ENCODE measurements around the gene ATP6V0D1.
"Not testable (repeated sequence)": the region's sequence is repeated elsewhere in the genome, so short reads cannot be mapped to it uniquely, and the experiment has no call there.

Gene ATP6V0D1

DNA sequence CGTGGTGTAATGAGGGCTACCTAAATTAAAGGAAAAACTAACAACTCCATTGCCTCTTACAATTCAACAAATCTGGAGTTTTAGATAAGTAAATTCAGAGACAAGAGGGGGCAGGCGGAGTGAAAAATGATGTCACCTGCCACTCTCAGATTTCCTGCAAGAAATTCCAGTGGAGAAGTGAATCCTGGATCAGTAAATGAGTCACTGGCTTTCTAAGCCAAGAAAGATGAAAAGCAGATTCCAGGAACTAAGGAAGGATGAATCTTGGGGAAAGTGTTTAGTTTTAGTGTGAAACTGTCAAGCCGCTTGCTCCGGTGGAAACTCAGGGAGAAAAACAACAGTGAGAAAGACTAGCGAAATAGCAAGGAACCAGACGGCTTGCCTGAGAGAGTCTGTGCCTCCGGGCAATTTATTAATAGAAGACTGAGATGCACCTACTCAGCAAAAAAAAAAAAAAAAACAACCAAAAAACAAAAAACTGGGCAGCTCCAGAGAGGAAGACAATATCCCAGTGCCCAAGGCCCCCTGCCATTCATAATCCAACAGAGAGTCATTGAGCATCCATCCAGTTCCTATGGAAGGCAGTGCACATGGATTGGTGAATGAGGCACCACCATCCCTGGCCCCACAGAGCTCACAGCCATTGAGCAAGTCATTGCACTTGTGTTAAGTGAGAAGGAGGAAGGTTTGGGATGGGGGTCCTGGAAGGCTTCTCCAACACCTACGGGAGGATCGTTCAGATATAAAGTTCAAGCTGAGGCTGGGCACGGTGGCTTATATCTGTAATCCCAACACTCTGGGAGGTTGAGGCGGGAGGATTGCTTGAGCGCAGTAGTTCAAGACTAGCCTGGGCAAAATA lies 35.6 kb upstream of the ATP6V0D1 start:
- Mint-ChIP-seq H3K27me3 (no peaks in the 10 kb centered on the region), H3K27ac (peak overlapping the region; percentile 23), H3K36me3 (ENCODE audit: low read depth) (no peaks in the 10 kb centered on the region), H3K9me3 (no peaks in the 10 kb centered on the region), H3K4me1 (peaks cover 38% of the 10 kb centered on the region), H3K4me3 (no peak overlapping the region)
- ATAC-seq (no peak), DNase-seq (no peak)

DNA sequence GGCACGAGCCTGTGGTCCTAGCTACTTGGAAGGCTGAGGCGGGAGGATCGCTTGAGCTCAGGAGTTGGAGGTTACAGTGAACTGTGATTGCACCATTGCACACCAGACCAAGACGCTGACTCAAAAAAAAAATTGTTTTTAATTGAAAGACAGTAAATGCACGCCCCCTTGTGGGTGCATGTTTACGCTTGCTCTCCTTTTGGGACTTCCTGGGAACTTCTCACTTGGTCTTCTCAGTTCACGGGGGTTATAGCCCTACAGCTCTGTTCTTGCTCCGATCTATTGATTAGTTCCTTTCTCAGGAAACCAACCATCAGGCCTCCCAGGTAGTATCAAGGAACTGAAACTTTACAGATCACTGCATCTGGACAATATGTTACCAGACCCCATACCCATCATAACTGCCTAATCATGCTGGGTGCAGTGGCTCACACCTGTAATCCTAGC lies 33.4 kb upstream of the ATP6V0D1 start:
- ATAC-seq (peak; percentile 82), DNase-seq (peak; percentile 80)
- no peaks in the 10 kb centered on the region for H3K36me3 Mint-ChIP-seq (ENCODE audit: low read depth)
- H3K4me3 Mint-ChIP-seq = no peak overlapping the region
- H3K27ac Mint-ChIP-seq = peak overlapping the region; percentile 25
- H3K4me1 Mint-ChIP-seq = peaks cover 27% of the 10 kb centered on the region
- no peaks in the 10 kb centered on the region for H3K9me3 Mint-ChIP-seq
- H3K27me3 Mint-ChIP-seq = no peaks in the 10 kb centered on the region

DNA sequence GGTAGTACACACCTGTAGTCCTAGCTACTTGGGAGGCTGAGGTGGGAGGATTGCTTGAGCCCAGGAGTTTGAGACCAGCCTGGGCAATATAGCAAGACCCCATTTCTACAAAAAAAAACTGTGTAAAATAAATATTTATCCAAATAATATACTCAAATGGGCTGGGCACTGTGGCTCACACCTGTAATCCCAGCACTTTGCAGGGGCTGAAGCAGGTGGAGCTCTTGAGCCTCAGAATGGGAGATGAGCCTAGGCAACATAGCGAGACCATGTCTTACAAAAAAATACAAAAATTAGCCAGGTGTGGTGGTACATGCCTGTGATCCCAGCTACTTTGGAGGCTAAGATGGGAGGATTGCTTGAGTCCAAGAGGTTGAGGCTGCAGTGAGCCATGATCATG lies 32.9 kb upstream of the ATP6V0D1 start:
- not testable (repeated sequence) for H3K27me3 Mint-ChIP-seq; H3K36me3 Mint-ChIP-seq (ENCODE audit: low read depth); H3K27ac Mint-ChIP-seq; H3K9me3 Mint-ChIP-seq; ATAC-seq; H3K4me3 Mint-ChIP-seq; DNase-seq
- H3K4me1 Mint-ChIP-seq = peaks cover 27% of the 10 kb centered on the region

DNA sequence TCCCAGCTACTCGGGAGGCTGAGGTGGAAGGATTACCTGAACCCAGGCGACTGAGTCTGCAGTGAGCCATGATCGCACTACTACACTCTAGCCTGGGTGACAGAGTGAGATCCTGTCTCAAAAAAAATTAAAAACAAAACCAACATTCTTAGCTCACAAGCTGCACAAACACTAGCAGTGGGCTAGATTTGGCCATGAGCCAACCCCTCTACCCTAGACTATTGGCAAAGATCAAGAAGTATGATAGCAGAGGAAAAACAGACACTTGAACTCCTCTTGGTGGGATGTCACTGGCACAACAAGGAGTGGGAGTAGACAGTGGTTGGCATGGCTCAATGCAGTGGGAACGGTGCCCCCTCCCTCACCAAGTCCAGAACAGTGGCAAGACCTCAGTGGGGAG lies 28.1 kb upstream of the ATP6V0D1 start:
- ATAC-seq (no peak), DNase-seq (no peak)
- Mint-ChIP-seq H3K27ac (no peak overlapping the region), H3K27me3 (no peaks in the 10 kb centered on the region), H3K4me3 (no peak overlapping the region), H3K36me3 (ENCODE audit: low read depth) (peaks cover 3% of the 10 kb centered on the region), H3K9me3 (no peaks in the 10 kb centered on the region), H3K4me1 (peaks cover 40% of the 10 kb centered on the region)

DNA sequence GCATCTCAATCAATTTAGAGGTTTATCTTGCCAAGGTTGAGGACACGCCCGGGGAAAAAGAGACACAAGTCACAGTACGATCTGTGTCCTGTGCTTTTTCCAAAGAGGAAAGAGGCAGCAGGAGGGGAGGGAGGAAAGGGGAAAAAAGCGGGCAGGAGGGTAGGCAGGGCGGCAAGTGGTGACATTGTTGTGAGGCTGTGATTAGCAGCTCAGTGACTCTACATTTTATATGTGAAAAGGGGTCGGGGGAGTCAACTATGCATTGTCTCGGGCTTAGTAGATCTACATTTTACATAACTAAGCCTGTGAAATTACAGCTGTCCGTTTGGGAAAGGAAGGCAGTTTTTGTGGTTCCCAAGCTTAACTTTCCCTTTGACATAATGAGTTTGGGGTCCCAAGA lies 25.5 kb upstream of the ATP6V0D1 start:
- Mint-ChIP-seq H3K36me3 (ENCODE audit: low read depth) (peaks cover 3% of the 10 kb centered on the region), H3K27me3 (no peaks in the 10 kb centered on the region), H3K4me3 (no peak overlapping the region), H3K27ac (no peak overlapping the region), H3K4me1 (peaks cover 47% of the 10 kb centered on the region), H3K9me3 (no peaks in the 10 kb centered on the region)
- no peak for ATAC-seq
- DNase-seq = no peak

DNA sequence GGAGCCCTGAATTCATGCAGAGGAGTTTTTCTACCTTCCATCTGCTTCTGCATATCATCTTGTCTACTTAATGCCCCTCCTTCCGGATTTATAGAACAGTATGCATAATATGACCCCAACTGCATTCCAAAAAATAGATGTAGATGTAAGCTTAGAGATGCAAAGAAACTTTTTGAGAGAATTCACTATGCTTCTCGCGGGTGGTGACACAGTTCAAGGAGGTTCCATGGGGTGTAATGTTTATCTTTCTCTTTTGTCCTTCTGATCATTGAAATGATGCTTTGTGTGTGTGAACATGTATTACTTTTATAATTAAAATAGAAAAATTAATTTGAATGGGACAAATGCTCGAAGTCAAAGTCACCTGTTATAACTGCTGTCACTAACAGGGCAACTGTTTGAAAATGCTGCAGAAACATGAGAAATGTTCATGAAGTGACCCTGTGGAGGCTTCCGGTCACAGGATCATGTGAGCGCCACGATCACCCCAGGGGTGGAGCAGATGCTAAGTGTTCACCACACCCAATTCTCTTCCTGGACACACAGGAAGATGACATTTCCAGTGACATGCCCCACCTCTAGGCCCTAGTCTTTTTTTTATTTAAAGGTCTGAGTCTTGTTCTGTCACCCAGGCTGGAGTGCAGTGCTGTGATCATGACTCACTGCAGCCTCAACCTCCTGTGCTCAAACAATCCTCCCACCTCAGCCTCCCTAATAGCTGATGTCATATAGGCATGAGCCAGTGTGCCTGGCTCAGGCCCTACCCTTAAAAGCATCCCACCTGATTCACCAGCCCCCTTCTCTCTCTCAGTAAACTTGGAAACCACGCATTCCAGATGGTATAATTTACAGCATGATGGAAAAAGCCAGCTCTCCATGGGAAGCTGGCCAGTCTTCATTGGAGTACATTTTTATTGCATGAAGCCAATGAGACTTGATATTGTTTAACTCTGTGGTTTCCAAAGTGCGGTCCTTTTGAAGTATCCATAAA lies 23.4 kb upstream of the ATP6V0D1 start:
- no peaks in the 10 kb centered on the region for H3K27me3 Mint-ChIP-seq
- DNase-seq (peak; percentile 33), ATAC-seq (peak; percentile 93)
- peak overlapping the region; percentile 60 for H3K27ac Mint-ChIP-seq
- H3K36me3 Mint-ChIP-seq (ENCODE audit: low read depth) = peaks cover 6% of the 10 kb centered on the region
- H3K4me3 Mint-ChIP-seq = no peak overlapping the region
- no peaks in the 10 kb centered on the region for H3K9me3 Mint-ChIP-seq
- H3K4me1 Mint-ChIP-seq = peaks cover 44% of the 10 kb centered on the region

DNA sequence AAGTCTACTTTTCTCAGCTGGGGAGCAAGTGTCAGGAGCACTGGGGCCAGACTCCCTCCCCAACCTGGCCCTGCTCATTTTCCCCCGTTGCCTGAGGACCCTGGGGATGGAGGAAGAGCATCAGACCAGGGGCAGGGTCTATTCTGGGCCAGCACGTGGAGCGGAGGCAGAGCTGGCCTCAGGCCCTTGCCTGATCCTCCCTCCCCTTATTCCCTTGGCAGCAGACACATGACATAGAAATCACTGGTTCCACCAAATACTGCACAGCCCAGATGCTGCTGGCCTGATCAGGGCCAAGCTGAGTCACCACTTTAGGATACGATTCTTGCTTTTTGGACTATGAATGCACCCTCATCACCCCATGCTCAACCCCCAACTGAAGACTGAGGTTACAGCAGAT lies 18.1 kb upstream of the ATP6V0D1 start:
- no peak overlapping the region for H3K27ac Mint-ChIP-seq
- ATAC-seq (no peak), DNase-seq (no peak)
- no peaks in the 10 kb centered on the region for H3K9me3 Mint-ChIP-seq
- H3K4me1 Mint-ChIP-seq = peaks cover 8% of the 10 kb centered on the region
- no peak overlapping the region for H3K4me3 Mint-ChIP-seq
- H3K27me3 Mint-ChIP-seq = no peaks in the 10 kb centered on the region
- H3K36me3 Mint-ChIP-seq (ENCODE audit: low read depth) = peaks cover 2% of the 10 kb centered on the region

DNA sequence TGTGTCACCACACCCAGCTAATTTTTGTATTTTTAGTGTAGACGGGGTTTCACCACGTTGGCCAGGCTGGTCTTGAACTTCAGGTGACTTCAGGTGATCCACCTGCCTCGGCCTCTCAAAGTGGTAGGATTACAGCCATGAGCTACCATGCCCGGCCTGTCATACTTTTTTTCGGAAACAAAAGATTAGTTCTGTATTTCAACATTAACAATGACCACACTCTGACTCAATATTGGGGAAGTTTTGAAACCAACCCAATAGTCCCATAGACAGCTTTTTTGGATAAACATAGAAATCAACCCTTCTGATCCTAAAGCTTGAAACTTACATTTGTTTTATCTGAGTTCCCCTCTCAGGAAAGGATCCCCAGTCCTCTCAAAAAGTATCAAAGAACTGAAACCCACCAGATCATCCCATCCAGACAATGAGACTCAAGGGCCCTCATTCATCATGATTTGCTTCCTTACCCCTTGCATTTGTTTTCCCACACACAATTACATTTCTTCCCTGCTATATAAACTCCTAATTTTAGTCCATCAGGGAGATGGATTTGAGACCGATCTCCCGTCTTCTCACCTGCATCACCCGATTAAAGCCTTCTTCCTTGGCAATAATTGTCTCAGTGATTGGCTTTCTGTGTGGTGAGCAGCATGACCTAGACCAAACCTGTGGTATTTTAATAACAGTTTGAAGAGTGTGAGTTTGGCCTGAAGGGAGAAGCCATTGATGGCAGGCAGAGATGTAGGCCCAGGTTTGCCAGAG lies 9.6 kb upstream of the ATP6V0D1 start:
- DNase-seq (no peak), ATAC-seq (no peak)
- Mint-ChIP-seq H3K27me3 (no peaks in the 10 kb centered on the region), H3K36me3 (ENCODE audit: low read depth) (peaks cover 2% of the 10 kb centered on the region), H3K27ac (peak overlapping the region; percentile 8), H3K4me3 (no peak overlapping the region), H3K4me1 (peaks cover 15% of the 10 kb centered on the region), H3K9me3 (no peaks in the 10 kb centered on the region)

DNA sequence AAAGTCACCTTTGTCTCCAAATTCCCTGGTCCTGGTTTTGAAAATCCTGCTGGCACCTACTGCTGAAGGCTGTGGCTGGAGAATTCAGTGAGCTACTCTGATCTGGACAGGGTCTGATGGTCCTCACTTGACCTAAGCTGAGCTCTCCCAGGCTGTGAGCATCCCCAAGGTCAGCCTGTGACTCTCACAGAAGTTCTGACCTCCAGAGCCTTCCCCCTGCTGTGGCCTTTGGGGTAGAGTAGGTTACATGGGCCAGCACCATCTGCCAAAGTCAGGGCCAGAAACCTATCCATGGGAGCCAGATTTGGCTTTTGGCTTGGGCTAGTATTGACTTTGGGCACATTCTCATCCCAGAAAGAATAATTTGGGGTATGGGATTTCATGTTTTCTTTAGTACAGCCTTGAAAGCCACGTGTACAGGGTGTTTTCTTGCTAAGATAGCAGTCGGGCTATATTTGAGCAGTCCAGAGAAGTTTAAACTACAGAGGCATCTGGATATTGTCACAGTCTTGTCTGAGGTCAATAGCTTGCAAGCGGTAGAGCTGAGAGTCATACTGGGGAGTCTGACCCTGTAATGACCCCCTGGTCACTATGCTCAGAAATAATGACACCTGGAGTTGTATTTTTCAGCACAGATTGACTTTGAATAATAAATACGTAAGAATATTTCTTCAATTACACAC lies 8.6 kb upstream of the ATP6V0D1 start:
- Mint-ChIP-seq H3K4me1 (peaks cover 15% of the 10 kb centered on the region), H3K36me3 (ENCODE audit: low read depth) (peaks cover 4% of the 10 kb centered on the region), H3K4me3 (no peak overlapping the region), H3K27me3 (no peaks in the 10 kb centered on the region), H3K27ac (peak overlapping the region; percentile 33), H3K9me3 (no peaks in the 10 kb centered on the region)
- no peak for DNase-seq
- ATAC-seq = no peak

DNA sequence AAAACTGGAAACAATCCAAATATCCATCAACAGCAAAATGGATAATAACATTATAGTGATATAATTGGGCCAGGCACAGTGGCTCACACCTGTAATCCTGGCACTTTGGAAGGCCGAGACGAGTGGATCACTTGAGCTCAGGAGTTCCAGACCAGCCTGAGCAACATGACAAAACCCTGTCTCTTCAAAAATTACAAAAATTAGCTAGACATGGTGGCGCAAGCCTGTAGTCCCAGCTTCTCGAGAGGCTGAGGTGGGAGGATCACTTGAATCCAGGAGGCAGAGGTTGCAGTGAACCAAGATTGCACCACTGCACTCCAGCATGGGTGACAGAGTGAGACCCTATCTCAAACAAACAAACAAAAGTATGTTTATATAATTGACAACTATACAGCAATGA lies 6.6 kb upstream of the ATP6V0D1 start:
- H3K27me3 Mint-ChIP-seq, ATAC-seq, H3K9me3 Mint-ChIP-seq, DNase-seq, H3K4me3 Mint-ChIP-seq: not testable (repeated sequence)
- Mint-ChIP-seq H3K27ac (peak overlapping the region; percentile 26), H3K36me3 (ENCODE audit: low read depth) (peaks cover 10% of the 10 kb centered on the region), H3K4me1 (peaks cover 18% of the 10 kb centered on the region)

DNA sequence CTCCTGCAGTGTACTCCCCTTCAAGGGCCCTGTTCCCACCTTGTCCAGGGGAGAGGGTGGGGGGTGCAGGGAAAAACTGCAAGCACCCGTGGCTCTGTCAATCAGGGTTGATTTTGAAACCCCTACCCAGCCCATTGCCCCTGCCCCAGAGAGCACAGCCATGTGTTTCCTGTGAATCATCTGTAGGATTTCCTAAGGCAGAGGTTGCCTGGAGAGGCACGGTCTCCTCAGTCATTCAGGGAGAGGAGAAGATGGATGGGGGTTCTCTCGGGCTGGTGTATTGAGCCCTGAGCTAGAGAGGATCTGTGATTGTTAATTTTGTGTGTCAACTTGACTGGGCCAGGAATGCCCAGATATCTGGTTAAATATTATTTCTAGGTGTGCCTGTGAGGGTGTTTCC lies 5.8 kb upstream of the ATP6V0D1 start:
- Mint-ChIP-seq H3K27ac (no peak overlapping the region), H3K27me3 (no peaks in the 10 kb centered on the region), H3K4me3 (no peak overlapping the region), H3K4me1 (peaks cover 21% of the 10 kb centered on the region), H3K36me3 (ENCODE audit: low read depth) (peaks cover 11% of the 10 kb centered on the region), H3K9me3 (no peaks in the 10 kb centered on the region)
- no peak for DNase-seq
- ATAC-seq = no peak

DNA sequence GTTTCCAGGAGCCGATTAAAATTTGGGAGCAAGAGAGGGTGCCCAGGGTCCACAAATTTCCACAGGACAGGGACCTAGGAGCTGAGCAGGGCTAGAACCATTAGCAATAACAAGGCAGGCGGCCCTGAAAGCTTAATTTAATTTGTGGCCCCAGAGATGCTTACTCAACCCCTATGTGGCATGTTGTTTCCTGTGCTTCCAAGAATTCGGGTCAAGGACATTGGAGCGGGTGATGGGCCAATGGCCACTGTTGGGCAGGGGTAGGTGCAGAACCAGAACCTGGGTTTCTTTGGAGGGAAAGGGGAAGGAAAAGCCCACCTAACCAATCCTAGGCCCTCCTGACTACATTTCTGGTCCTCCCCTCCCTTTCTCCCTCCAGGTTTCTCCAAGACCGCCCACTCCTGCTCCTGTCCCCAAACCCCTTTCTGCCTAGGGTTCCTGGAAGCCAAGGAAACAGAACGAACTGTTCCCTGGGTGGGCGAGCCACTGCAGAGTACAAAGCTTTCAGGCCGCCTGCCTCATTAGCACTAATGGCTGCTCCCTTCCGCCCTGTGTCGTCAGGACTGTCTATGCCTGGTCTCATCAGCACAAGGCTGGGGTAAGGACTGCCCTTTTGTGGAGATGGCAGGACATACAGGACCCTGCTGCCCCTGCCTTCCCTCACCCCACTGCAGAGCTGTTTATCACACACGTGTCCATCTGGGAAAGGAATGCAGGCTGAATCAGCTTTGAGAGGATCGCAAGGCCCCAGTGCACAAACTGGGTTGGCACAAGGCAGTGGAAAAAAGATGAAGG lies 3.0 kb upstream of the ATP6V0D1 start:
- DNase-seq = no peak
- no peak overlapping the region for H3K27ac Mint-ChIP-seq
- no peaks in the 10 kb centered on the region for H3K9me3 Mint-ChIP-seq
- peaks cover 29% of the 10 kb centered on the region for H3K4me1 Mint-ChIP-seq
- no peak for ATAC-seq
- peaks cover 11% of the 10 kb centered on the region for H3K36me3 Mint-ChIP-seq (ENCODE audit: low read depth)
- H3K4me3 Mint-ChIP-seq = no peak overlapping the region
- no peaks in the 10 kb centered on the region for H3K27me3 Mint-ChIP-seq

DNA sequence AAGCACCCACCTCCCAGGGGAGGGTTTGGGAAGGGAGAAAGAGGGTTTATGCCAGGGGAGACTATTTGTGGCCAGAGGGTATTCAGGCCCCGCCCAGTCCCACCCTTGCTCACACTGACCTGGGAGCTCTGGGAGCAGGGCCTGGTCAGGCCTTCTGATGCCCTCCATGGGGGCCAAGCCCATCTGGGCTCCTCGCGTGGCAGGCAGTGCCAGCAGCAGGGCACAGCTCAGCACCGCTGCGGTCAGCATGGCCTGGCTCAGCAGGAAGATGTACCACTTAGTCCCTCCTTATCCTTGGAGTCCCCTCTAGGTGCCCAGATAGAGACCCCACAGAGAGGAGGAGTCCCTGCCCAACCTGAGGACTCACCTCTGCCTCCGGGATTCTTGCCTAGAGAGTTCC lies 2.2 kb upstream of the ATP6V0D1 start, which contains the start of gene AGRP:
Gene AGRP, minus strand, starts transcription at position 398 of the 400 bp plus-strand sequence. Its CDS starts 149 bp downstream, at position 249.
- Mint-ChIP-seq H3K4me3 (peak within 1 kb of the TSS; percentile 100), H3K4me1 (peaks cover 28% of the 10 kb centered on the region), H3K27me3 (no peaks in the 10 kb centered on the region), H3K9me3 (no peaks in the 10 kb centered on the region), H3K36me3 (ENCODE audit: low read depth) (peaks cover 11% of the 10 kb centered on the region), H3K27ac (peak within 1 kb of the TSS; percentile 98)
- DNase-seq (no peak), ATAC-seq (no peak)
